ENCODE data around the gene KCNQ1.

GRCh38 chr11:2758751-2759150 is 313.9 kb downstream of the KCNQ1 start:
- TF ChIP-seq CTCF (IDR thresholded peaks at IDR 0.05) (no peak), EP300 (IDR thresholded peaks at IDR 0.05; ENCODE audit: borderline replicate concordance in 1 of 2, low read depth in 1 of 2, low read length in 1 of 2) (no peak), TAF1 (IDR thresholded peaks at IDR 0.05; ENCODE audit: borderline replicate concordance, low read depth, low read length) (no peak), JUND (IDR thresholded peaks at IDR 0.05) (no peak), FOXM1 (IDR thresholded peaks at IDR 0.05; ENCODE audit: low read depth) (no peak), SMC3 (IDR thresholded peaks at IDR 0.05; ENCODE audit: low read depth, low read length) (no peak), GABPA (IDR thresholded peaks at IDR 0.05; ENCODE audit: low read depth) (no peak), EZH2phosphoT487 (IDR thresholded peaks at IDR 0.05; ENCODE audit: borderline replicate concordance, low read depth) (no peak), POLR2AphosphoS5 (IDR thresholded peaks at IDR 0.05; ENCODE audit: low read depth, low read length) (no peak)
- TF ChIP-seq, protein P1, sequence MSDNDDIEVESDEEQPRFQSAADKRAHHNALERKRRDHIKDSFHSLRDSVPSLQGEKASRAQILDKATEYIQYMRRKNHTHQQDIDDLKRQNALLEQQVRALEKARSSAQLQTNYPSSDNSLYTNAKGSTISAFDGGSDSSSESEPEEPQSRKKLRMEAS (IDR thresholded peaks at IDR 0.05; ENCODE audit: low read depth), result no peak
- TF ChIP-seq, protein P2, sequence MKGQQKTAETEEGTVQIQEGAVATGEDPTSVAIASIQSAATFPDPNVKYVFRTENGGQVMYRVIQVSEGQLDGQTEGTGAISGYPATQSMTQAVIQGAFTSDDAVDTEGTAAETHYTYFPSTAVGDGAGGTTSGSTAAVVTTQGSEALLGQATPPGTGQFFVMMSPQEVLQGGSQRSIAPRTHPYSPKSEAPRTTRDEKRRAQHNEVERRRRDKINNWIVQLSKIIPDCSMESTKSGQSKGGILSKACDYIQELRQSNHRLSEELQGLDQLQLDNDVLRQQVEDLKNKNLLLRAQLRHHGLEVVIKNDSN (IDR thresholded peaks at IDR 0.05; ENCODE audit: borderline replicate concordance, low read depth), result no peak

All from SK-N-SH (cell line).